WTC11 (cell line): ENCODE measurements around the gene FAM90A26.
"Not testable (repeated sequence)": the region's sequence is repeated elsewhere in the genome, so short reads cannot be mapped to it uniquely, and the experiment has no call there.

Source experiments
- ESRRA ChIP-seq: sonication (generic); formaldehyde crosslinking; IDR thresholded peaks from 2 replicates; pipeline ENCODE4 v1.8.1; 2022; ENCODE audit warnings: mild to moderate bottlenecking, missing genetic modification reagents, borderline replicate concordance
- MLX ChIP-seq: sonication (generic); formaldehyde crosslinking; IDR thresholded peaks from 2 replicates; pipeline ENCODE4 v1.8.1; 2023; ENCODE audit warnings: mild to moderate bottlenecking, missing genetic modification reagents, moderate library complexity
- TF ChIP-seq, protein P1 (sequence below): sonication (generic); formaldehyde crosslinking; IDR thresholded peaks from 2 replicates; pipeline ENCODE4 v1.8.1; 2022; ENCODE audit warnings: missing genetic modification reagents, borderline replicate concordance

GRCh38 chr4:9131420-9131819 lies 38.8 kb upstream of the FAM90A26 start:
- TF ChIP-seq, protein P1, sequence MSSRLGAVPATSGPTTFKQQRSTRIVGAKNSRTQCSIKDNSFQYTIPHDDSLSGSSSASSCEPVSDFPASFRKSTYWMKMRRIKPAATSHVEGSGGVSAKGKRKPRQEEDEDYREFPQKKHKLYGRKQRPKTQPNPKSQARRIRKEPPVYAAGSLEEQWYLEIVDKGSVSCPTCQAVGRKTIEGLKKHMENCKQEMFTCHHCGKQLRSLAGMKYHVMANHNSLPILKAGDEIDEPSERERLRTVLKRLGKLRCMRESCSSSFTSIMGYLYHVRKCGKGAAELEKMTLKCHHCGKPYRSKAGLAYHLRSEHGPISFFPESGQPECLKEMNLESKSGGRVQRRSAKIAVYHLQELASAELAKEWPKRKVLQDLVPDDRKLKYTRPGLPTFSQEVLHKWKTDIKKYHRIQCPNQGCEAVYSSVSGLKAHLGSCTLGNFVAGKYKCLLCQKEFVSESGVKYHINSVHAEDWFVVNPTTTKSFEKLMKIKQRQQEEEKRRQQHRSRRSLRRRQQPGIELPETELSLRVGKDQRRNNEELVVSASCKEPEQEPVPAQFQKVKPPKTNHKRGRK: not testable (repeated sequence)
- TF ChIP-seq ESRRA, MLX (CRISPR knock-in tag): not testable (repeated sequence)
